Glutamatergic neuron (in vitro differentiated cells): ENCODE data around the gene SPECC1. TPM values are rescaled to one million over a fixed set of nuclear protein-coding genes. Genes with fewer than 3 reads are reported as not detected.
"Not testable (repeated sequence)": the region's sequence is repeated elsewhere in the genome, so short reads cannot be mapped to it uniquely, and the experiment has no call there.

Experiments used
- DNase-seq: peaks from one replicate; pipeline ENCODE4 v3.0.0; 2022
- H3K27ac Mint-ChIP-seq: one replicate; pipeline ENCODE4 v1.8.0; 2020; ENCODE audit warnings: mild to moderate bottlenecking, mixed read lengths, inconsistent platforms; ENCODE audit not compliant: unreplicated experiment
- H3K27me3 Mint-ChIP-seq: one replicate; pipeline ENCODE4 v1.8.0; 2020; ENCODE audit warnings: mild to moderate bottlenecking, moderate library complexity, mixed read lengths, inconsistent platforms; ENCODE audit not compliant: unreplicated experiment
- H3K36me3 Mint-ChIP-seq: one replicate; pipeline ENCODE4 v1.8.0; 2020; ENCODE audit warnings: mild to moderate bottlenecking, mixed read lengths, inconsistent platforms; ENCODE audit not compliant: unreplicated experiment
- H3K4me1 Mint-ChIP-seq: one replicate; pipeline ENCODE4 v1.8.0; 2020; ENCODE audit warnings: mild to moderate bottlenecking, low read depth, mixed read lengths, inconsistent platforms; ENCODE audit not compliant: unreplicated experiment
- H3K4me3 Mint-ChIP-seq: one replicate; pipeline ENCODE4 v1.8.0; 2020; ENCODE audit warnings: mild to moderate bottlenecking, mixed read lengths, inconsistent platforms; ENCODE audit not compliant: unreplicated experiment
- H3K9me3 Mint-ChIP-seq: one replicate; pipeline ENCODE4 v1.8.0; 2020; ENCODE audit warnings: mild to moderate bottlenecking, moderate library complexity, mixed read lengths, inconsistent platforms; ENCODE audit not compliant: unreplicated experiment
- total RNA-seq: library from RNA; stranded (reverse); fragmentation: NEBNext Ultra II Directional; extraction: Animal tissue kit (Norgen Biotek cat#: 25700); gene quantifications from one replicate; pipeline ENCODE4 v1.2.1, GENCODE V29; 2021; ENCODE audit not compliant: unreplicated experiment
- TF ChIP-seq, protein P1 (sequence below): fragments of 200-600 bp; sonication (generic); IDR thresholded peaks from one replicate; pipeline ENCODE4 v1.5.0; 2021; ENCODE audit not compliant: partially characterized antibody, unreplicated experiment

The SPECC1 gene
- total RNA-seq, 1 donor from 2014 or later, result 60.6 TPM

DNA sequence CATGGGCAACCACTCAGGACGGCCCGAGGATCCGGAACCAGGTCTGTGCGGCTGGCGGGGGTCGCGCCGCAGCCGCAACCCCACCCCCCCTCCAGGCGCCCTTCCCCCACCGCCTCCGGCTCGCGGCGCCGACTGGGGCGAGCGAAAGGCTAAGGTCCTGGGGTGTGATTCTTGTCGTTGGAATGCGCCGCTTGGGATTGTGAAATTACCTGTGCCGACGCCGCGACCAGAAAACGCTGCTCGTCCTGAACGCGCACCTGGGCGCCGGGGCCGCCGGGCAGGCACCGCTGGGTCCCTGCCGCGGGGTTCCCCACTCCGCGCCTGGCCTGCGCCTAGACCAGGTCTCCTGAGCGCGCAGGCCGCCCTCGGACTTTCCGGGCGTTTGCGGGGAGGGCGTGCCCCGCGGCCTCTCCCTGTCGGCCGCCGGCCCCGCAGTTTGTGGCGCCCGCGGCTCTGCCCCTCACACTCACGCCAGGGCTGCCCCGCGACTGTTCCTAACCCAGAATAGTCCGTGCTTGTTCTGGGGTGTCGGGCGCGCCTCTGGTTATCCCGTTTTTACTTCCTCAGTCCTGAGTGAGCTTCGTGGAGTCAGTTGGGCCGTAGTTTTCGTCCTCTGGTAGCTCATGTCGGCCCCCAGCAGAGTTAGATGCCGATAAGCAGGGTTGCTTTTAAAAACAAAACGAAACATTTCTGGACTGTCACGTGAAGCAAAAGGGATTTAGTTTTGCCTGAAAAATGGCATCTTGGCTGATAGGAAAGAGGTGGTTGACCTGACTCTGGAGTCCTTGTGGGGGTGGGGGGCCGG, 147.2 kb downstream of the SPECC1 start:
- Mint-ChIP-seq H3K4me1 (peaks cover 1% of the 10 kb centered on the region), H3K36me3 (no peaks in the 10 kb centered on the region), H3K27ac (peak overlapping the region; percentile 41), H3K27me3 (peaks cover 3% of the 10 kb centered on the region), H3K4me3 (peak overlapping the region; percentile 93), H3K9me3 (peaks cover 3% of the 10 kb centered on the region)
- TF ChIP-seq, protein P1, sequence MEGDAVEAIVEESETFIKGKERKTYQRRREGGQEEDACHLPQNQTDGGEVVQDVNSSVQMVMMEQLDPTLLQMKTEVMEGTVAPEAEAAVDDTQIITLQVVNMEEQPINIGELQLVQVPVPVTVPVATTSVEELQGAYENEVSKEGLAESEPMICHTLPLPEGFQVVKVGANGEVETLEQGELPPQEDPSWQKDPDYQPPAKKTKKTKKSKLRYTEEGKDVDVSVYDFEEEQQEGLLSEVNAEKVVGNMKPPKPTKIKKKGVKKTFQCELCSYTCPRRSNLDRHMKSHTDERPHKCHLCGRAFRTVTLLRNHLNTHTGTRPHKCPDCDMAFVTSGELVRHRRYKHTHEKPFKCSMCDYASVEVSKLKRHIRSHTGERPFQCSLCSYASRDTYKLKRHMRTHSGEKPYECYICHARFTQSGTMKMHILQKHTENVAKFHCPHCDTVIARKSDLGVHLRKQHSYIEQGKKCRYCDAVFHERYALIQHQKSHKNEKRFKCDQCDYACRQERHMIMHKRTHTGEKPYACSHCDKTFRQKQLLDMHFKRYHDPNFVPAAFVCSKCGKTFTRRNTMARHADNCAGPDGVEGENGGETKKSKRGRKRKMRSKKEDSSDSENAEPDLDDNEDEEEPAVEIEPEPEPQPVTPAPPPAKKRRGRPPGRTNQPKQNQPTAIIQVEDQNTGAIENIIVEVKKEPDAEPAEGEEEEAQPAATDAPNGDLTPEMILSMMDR, result no peak
- DNase-seq, result peak; percentile 58

DNA sequence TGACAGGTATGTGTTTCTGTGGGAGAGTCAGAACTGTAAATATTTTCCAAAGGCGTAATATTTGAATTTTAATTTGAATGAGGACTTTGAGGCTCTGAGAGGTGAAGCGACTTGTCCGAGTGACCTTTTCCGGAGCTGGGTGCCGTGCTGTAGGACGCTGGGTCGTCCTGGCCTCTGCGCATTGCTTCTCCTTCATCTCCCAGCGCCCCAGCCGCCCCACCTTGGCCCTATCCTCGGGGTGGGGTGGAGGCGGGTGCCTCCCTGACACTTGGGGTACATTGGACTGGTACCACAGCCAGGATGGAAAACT, 147.8 kb downstream of the SPECC1 start:
- TF ChIP-seq, protein P1, result no peak
- DNase-seq, result no peak
- H3K9me3 Mint-ChIP-seq, result peaks cover 3% of the 10 kb centered on the region
- H3K27me3 Mint-ChIP-seq, result peaks cover 3% of the 10 kb centered on the region
- H3K36me3 Mint-ChIP-seq, result no peaks in the 10 kb centered on the region
- peak overlapping the region; percentile 41 for H3K27ac Mint-ChIP-seq
- peaks cover 1% of the 10 kb centered on the region for H3K4me1 Mint-ChIP-seq
- peak overlapping the region; percentile 93 for H3K4me3 Mint-ChIP-seq

DNA sequence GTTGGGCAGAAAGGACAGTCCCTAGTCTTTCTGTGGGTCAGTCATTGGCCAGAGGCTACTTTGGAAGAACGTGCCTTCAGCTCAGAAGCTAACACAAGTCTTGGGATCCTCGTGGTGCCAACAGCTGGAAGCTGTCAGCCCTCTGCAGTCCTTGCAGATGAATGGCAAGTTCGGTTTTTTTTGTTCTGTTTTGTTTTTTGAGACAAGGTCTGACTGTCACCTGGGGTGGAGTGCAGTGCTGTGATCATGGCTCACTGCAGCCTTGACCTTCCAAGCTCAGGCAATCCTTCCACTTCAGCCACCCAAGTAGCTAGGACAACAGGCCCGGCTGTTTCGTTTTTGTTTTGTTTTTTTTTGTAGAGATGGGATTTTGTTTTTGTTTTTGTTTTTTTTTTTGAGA, 149.4 kb downstream of the SPECC1 start:
- DNase-seq, result no peak
- H3K27me3 Mint-ChIP-seq, result peaks cover 3% of the 10 kb centered on the region
- no peaks in the 10 kb centered on the region for H3K36me3 Mint-ChIP-seq
- H3K4me1 Mint-ChIP-seq, result peaks cover 1% of the 10 kb centered on the region
- H3K4me3 Mint-ChIP-seq, result no peak overlapping the region
- TF ChIP-seq, protein P1, result no peak
- H3K9me3 Mint-ChIP-seq, result peaks cover 3% of the 10 kb centered on the region
- no peak overlapping the region for H3K27ac Mint-ChIP-seq

DNA sequence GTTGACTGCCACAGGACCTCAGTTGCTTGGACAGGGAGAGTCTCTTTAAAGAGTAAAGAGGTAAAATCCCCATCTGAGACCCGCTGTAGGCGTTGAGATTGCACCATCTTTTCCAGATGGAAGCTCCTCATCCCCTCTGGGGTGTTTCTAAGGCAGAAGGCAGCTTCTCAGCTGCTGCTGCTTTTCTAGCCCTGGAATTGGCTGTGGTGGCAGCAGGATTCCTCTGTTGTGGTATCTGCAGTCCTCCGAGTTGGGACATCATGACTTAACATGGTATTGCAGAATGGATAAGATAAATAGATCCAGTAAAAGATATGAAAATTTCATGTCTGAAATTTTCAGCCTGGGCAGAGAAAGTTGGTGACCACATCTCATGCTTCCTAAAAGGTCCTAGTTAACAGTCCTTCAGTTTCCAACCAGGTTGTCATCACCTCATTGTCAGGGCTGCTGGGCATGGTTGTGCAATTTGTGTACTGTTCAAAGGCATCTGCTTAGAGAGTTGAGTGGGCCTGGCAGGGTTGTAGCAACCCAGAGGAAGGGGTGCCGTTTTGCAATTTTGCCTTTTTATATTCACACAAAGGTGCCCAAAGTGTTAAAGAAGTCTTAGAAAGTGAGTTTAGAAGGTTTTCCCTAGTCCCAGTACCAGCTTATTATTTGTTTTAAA, 150.4 kb downstream of the SPECC1 start:
- no peak for DNase-seq
- TF ChIP-seq, protein P1, result no peak
- no peaks in the 10 kb centered on the region for H3K36me3 Mint-ChIP-seq
- H3K9me3 Mint-ChIP-seq, result peaks cover 3% of the 10 kb centered on the region
- peaks cover 1% of the 10 kb centered on the region for H3K4me1 Mint-ChIP-seq
- H3K4me3 Mint-ChIP-seq, result no peak overlapping the region
- H3K27ac Mint-ChIP-seq, result no peak overlapping the region
- peaks cover 3% of the 10 kb centered on the region for H3K27me3 Mint-ChIP-seq

DNA sequence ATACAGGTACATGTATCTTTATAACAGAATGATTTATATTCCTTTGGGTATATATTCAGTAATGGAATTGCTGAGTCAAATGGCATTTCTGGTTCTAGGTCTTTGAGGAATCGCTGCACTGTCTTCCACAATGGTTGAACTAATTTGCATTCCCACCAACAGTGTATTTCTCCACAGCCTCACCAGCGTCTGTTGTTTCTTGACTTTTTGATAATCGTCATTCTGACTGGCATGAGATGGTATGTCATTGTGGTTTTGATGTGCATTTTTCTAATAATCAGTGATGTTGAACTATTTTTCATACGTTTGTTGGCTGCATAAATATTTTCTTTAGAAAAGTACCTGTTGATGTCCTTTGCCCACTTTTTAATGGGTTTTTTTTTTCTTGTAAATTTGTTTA, 156.4 kb downstream of the SPECC1 start:
- H3K9me3 Mint-ChIP-seq, H3K36me3 Mint-ChIP-seq, DNase-seq, H3K4me1 Mint-ChIP-seq, H3K4me3 Mint-ChIP-seq, H3K27ac Mint-ChIP-seq, H3K27me3 Mint-ChIP-seq: not testable (repeated sequence)
